NB4 (cell line): ENCODE results near the gene TMEM184B.

Source experiments
- CTCF ChIP-seq: IDR thresholded peaks from one replicate; pipeline ENCODE4 v1.5.1; 2012; ENCODE audit warnings: low read depth, low read length
- POLR2A ChIP-seq: IDR thresholded peaks from 2 replicates; pipeline ENCODE4 v1.6.1; 2011; ENCODE audit warnings: mild to moderate bottlenecking; ENCODE audit not compliant: insufficient read length; ENCODE audit errors: extremely low read depth
- TF ChIP-seq, protein P1 (sequence below): IDR thresholded peaks from 2 replicates; pipeline ENCODE4 v1.6.1; 2011; ENCODE audit warnings: low read depth, low read length

DNA sequence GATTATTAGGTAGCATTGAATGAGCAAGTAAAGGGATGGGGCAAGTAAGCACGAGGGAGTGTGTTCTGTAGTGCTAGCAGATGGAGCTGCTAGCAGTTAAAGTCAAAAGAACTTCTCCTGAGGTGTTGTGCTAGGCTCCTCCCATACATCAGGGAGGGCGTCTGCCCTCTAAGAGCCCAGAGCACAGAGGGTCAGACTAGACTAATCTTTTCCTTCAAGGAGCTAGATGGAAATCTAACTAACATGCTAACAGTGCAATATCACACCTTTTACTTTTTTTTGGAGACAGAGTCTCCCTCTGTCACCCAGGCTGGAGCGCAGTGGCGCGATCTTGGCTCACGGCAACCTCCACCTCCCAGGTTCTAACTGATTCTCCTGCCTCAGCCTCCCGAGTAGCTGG is 88.0 kb downstream of the TMEM184B start:
- TF ChIP-seq CTCF (no peak), POLR2A (no peak)
- TF ChIP-seq, protein P1, sequence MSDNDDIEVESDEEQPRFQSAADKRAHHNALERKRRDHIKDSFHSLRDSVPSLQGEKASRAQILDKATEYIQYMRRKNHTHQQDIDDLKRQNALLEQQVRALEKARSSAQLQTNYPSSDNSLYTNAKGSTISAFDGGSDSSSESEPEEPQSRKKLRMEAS = no peak
